Naive thymus-derived CD4-positive, alpha-beta T cell (primary cell): ENCODE data around the gene SH3TC1. TPM values are rescaled to one million over a fixed set of nuclear protein-coding genes. Genes with fewer than 3 reads are reported as not detected.

Experiments
- ATAC-seq: fragments of 150-1000 bp; cut with Tn5 transposase; 2 replicates; pipeline ENCODE4 v1.10.0; 2021; ENCODE audit warnings: mild to moderate bottlenecking, moderate library complexity
- CTCF ChIA-PET: fragments of 350-600 bp; sonication (Branson Sonifier 250); formaldehyde crosslinking; loops from one replicate; lab custom pipeline; 2021; ENCODE audit warnings: antibody characterized with exemption; lab: Charles Lee
- POLR2A ChIA-PET: fragments of 350-600 bp; sonication (Branson Sonifier 250); formaldehyde crosslinking; loops from one replicate; lab custom pipeline; 2021; ENCODE audit warnings: antibody characterized with exemption, inconsistent platforms; lab: Charles Lee
- DNase-seq, 9 donors: peaks; one replicate each; pipeline versions ENCODE4 v3.0.0 to v3.0.0-alpha.2; 2020 to 2022; ENCODE audit warnings: mixed read lengths in 1 of 9
- H3K27ac ChIP-seq: one replicate; pipeline ENCODE4 v1.7.0; 2013; ENCODE audit warnings: mild to moderate bottlenecking, low read depth, low read length, moderate library complexity
- H3K27me3 ChIP-seq, 2 donors: one replicate each; pipeline ENCODE4 v1.7.0; 2013; ENCODE audit warnings: low read length in 2 of 2, mild to moderate bottlenecking in 2 of 2, moderate library complexity in 2 of 2; ENCODE audit not compliant: control insufficient read depth in 2 of 2, insufficient read depth in 2 of 2
- H3K36me3 ChIP-seq, 3 experiments: 1 replicate in 2 of 3; 2 replicates in 1 of 3; pipeline ENCODE4 v1.7.0; 2013; ENCODE audit warnings: low read length in 3 of 3, mild to moderate bottlenecking in 3 of 3, moderate library complexity in 1 of 3; ENCODE audit not compliant: insufficient read depth in 3 of 3, control insufficient read depth in 2 of 3
- H3K4me1 ChIP-seq, 2 donors: one replicate each; pipeline ENCODE4 v1.7.0; 2013; ENCODE audit warnings: low read length in 2 of 2, mild to moderate bottlenecking in 2 of 2, moderate library complexity in 1 of 2; ENCODE audit not compliant: control insufficient read depth in 2 of 2, insufficient read depth in 2 of 2
- H3K4me3 ChIP-seq: 2 replicates; pipeline ENCODE4 v1.7.0; 2013; ENCODE audit warnings: mild to moderate bottlenecking, low read length
- H3K9me3 ChIP-seq, 3 experiments: 1 replicate in 2 of 3; 2 replicates in 1 of 3; pipeline ENCODE4 v1.7.0; 2013; ENCODE audit warnings: low read length in 3 of 3; ENCODE audit not compliant: control insufficient read depth in 2 of 3
- H3K27ac Mint-ChIP-seq, 9 donors: one replicate each; pipeline ENCODE4 v1.8.0; 2020 to 2022; ENCODE audit warnings: mixed read lengths in 9 of 9, mild to moderate bottlenecking in 8 of 9, moderate library complexity in 5 of 9, inconsistent platforms in 2 of 9
- H3K27me3 Mint-ChIP-seq, 5 donors: one replicate each; pipeline ENCODE4 v1.8.0; 2021 to 2022; ENCODE audit warnings: mixed read lengths in 5 of 5, mild to moderate bottlenecking in 1 of 5
- H3K36me3 Mint-ChIP-seq, 5 donors: one replicate each; pipeline ENCODE4 v1.8.0; 2020 to 2022; ENCODE audit warnings: mixed read lengths in 5 of 5, mild to moderate bottlenecking in 3 of 5, inconsistent platforms in 1 of 5
- H3K4me1 Mint-ChIP-seq, 7 donors: one replicate each; pipeline ENCODE4 v1.8.0; 2020 to 2022; ENCODE audit warnings: mixed read lengths in 7 of 7, mild to moderate bottlenecking in 3 of 7, inconsistent platforms in 1 of 7
- H3K4me3 Mint-ChIP-seq, 10 donors: one replicate each; pipeline ENCODE4 v1.8.0; 2020 to 2022; ENCODE audit warnings: mild to moderate bottlenecking in 10 of 10, mixed read lengths in 10 of 10, moderate library complexity in 6 of 10, inconsistent platforms in 2 of 10
- H3K9me3 Mint-ChIP-seq, 11 donors: one replicate each; pipeline ENCODE4 v1.8.0; 2020 to 2022; ENCODE audit warnings: mixed read lengths in 11 of 11, mild to moderate bottlenecking in 4 of 11, inconsistent platforms in 1 of 11, moderate library complexity in 1 of 11
- intact Hi-C, 2 donors: fragments of 100-400 bp; cut with micrococcal nuclease; formaldehyde crosslinking; loops; one replicate each; pipeline ENCODE4 v1.15.1; 2023
- polyA plus RNA-seq, 2 donors: library from polyadenylated mRNA; unstranded; fragments of 300-500 nt; fragmentation: Illumina TruSeq; gene quantifications; one replicate each; pipeline ENCODE4 v1.2.3, GENCODE V29; 2021
- total RNA-seq, 6 experiments: library from RNA in 5 of 6; stranded (reverse) in 5 of 6; gene quantifications; 1 replicate in 5 of 6; 2 replicates in 1 of 6; pipeline ENCODE4 v1.2.3 and lab custom pipeline; 2021 to 2026

The SH3TC1 gene
- total and polyA plus RNA-seq, 7 experiments from 2014 or later: 6.5 to 120 (median 34.9) TPM

DNA sequence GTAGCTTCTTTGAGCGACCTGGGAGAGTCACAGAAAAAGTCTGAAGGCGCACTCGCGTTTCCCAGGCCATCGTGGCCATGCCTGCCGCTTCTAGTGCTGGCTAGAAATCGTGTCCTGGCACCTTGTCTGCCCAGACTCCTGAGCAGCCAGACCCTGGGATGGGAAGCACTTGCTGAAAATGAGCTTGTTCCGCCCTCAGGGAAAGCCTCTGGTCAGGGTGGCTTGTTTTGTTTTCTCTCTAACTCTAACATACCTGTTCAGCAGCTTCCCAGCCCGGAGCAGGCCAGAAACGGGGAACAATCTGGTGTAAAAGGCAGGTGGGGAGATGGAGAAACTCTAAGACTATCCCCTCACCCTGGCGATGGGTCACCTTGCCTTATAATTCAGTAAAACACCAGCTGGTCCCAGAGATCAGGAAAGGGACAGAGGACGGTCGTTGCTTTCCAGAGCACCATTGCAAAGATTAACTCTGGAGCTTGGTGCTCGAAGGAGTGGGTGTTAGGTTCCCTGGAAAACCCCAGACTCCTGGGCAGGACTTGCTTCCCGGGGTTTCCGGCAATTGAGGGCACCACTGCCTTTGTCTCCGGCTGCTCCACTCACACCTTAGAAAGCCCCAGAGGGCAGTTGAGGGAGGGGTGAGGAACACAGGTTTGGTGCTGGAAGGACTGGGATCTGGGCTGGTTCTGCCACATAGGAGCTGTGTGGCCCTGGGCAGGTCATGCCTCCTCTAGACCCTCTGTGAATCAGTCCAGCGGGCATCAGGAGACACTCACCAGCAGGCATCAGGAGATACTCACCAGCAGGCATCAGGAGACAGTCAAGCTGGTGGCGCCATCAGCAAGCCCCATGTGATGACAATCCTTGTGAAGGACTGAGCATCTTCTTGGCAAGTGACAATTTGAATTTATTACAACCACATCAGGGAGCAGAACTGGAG lies 4.5 kb upstream of the SH3TC1 start:
- no peaks in the 10 kb centered on the region for H3K27me3 ChIP-seq
- no peaks in the 10 kb centered on the region for H3K9me3 ChIP-seq
- Mint-ChIP-seq H3K27ac (peak overlapping the region in 4 of 9 donors; percentile 11 to 70 (median 27)), H3K36me3 (no peaks in the 10 kb centered on the region), H3K4me3 (peak overlapping the region in 1 of 10 donors; percentile 41), H3K27me3 (peaks cover 0 to 3% (median 0%) of the 10 kb centered on the region in 5 donors), H3K9me3 (no peaks in the 10 kb centered on the region), H3K4me1 (peaks cover 14 to 31% (median 16%) of the 10 kb centered on the region in 7 donors)
- ATAC-seq: no peak
- H3K4me3 ChIP-seq: no peak overlapping the region
- intact Hi-C loops: loop anchor here in 1 of 2 donors (5.0 kb wide), 1 partner anchor 1287 kb away; the partner anchor contains the start of gene TBC1D14
- ChIA-PET POLR2A (no interaction called here), CTCF (no interaction called here)
- no peak for DNase-seq
- H3K27ac ChIP-seq: no peak overlapping the region
- peaks cover 8% of the 10 kb centered on the region in 2 donors for H3K4me1 ChIP-seq
- H3K36me3 ChIP-seq: peaks cover 0 to 5% (median 0%) of the 10 kb centered on the region in 3 experiments

DNA sequence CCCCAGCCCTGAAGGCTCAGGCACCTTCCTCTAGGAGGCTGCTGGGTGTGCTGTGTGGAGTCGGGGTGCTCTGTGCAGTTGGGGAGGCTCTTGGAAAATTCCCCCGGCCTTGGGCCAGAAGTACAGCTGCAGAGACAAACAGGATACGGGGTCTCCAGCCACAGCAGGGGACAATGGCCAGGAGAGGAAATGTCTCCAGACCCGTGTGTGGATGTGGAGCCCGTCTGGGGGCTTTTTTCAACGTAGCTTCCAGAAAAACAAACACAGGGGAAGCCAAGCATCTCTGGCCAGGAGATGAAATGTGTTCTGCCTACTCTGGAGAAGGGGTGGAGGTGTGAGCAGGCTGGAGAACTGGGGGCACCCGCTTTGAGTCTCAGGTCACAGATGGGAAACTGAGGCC lies 3.7 kb upstream of the SH3TC1 start:
- Mint-ChIP-seq H3K4me1 (peaks cover 16 to 34% (median 21%) of the 10 kb centered on the region in 7 donors), H3K36me3 (no peaks in the 10 kb centered on the region), H3K4me3 (no peak overlapping the region), H3K27ac (peak overlapping the region in 2 of 9 donors; percentile 11 to 39), H3K27me3 (peaks cover 0 to 3% (median 0%) of the 10 kb centered on the region in 5 donors), H3K9me3 (no peaks in the 10 kb centered on the region)
- intact Hi-C loops: loop anchor here in 1 of 2 donors (5.0 kb wide), 1 partner anchor 1288 kb away; the partner anchor contains the start of gene TBC1D14
- ChIA-PET POLR2A (no interaction called here), CTCF (no interaction called here)
- Histone ChIP-seq H3K36me3 (peaks cover 0 to 5% (median 0%) of the 10 kb centered on the region in 3 experiments), H3K27me3 (no peaks in the 10 kb centered on the region), H3K4me1 (peaks cover 8 to 11% of the 10 kb centered on the region in 2 donors), H3K27ac (no peak overlapping the region), H3K9me3 (no peaks in the 10 kb centered on the region), H3K4me3 (no peak overlapping the region)
- no peak for ATAC-seq
- no peak for DNase-seq

DNA sequence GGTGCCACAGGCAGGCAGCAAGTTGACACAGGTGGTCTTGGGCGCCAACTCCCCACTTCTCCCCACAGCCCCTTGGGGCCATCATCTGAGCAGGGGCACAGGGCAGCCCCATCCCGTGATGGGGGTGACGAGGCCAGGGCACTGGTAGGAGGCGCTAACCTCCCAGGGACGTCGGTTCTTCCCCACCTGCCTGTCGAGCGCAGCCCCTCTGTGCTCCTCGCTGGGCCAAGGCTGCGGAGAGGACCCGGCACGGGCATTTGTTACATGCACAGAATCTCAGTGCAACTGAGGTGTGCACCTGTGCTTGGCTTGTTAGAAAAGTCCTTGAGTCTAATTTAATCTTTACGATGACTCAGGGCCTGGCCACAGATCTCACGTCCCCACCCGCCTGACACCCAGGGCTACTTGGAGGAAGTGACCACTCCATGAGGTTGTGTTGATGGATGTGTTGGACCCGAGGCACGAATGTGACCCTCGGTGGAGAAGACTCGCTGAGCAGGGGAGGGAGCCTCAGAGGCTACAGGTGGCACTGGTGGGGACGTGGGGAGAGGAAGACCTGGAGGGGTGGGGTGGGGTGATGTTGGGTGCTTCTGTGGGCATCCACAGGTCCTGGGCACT lies 3.1 kb upstream of the SH3TC1 start:
- Histone ChIP-seq H3K4me1 (peaks cover 13 to 17% of the 10 kb centered on the region in 2 donors), H3K27ac (no peak overlapping the region), H3K36me3 (peaks cover 0 to 5% (median 0%) of the 10 kb centered on the region in 3 experiments), H3K9me3 (no peaks in the 10 kb centered on the region), H3K4me3 (no peak overlapping the region), H3K27me3 (no peaks in the 10 kb centered on the region)
- Mint-ChIP-seq H3K4me3 (no peak overlapping the region), H3K27ac (peak overlapping the region in 2 of 9 donors; percentile 48 to 65), H3K36me3 (no peaks in the 10 kb centered on the region), H3K27me3 (peaks cover 0 to 3% (median 0%) of the 10 kb centered on the region in 5 donors), H3K4me1 (peaks cover 18 to 39% (median 26%) of the 10 kb centered on the region in 7 donors), H3K9me3 (no peaks in the 10 kb centered on the region)
- no peak for DNase-seq
- intact Hi-C loops: loop anchor here in 1 of 2 donors (5.0 kb wide), 1 partner anchor 1289 kb away; the partner anchor contains the start of gene TBC1D14
- POLR2A ChIA-PET: no interaction called here
- CTCF ChIA-PET: no interaction called here
- ATAC-seq: no peak

DNA sequence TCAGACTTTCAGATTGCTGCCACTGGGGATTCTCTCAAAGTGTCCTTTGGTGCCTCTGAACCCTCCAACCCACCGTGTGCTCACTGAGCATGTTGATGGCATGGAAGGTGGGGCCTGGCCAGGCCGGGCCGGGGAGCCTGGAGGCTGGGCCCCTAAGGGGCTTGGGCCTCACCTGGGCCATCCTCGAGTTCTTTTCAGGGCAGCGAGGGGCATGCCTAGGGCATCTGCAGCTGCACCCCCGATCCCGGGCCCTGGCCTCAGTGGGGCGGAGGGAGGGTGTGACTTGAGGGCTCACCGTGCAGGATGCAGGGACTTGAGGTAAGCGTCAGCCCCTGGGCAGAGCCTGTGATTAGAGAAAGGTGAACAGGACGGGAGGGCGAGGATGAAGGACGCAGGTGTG lies 1.6 kb upstream of the SH3TC1 start:
- ATAC-seq: no peak
- Histone ChIP-seq H3K4me3 (no peak overlapping the region), H3K27me3 (no peaks in the 10 kb centered on the region), H3K9me3 (no peaks in the 10 kb centered on the region), H3K4me1 (peaks cover 22 to 27% of the 10 kb centered on the region in 2 donors), H3K36me3 (peaks cover 0 to 5% (median 0%) of the 10 kb centered on the region in 3 experiments), H3K27ac (no peak overlapping the region)
- H3K27ac Mint-ChIP-seq: peak overlapping the region in 4 of 9 donors; percentile 9 to 59 (median 40)
- intact Hi-C loops: loop anchor here in 1 of 2 donors (5.0 kb wide), 1 partner anchor 1290 kb away; the partner anchor contains the start of gene TBC1D14
- no peak for DNase-seq
- no peaks in the 10 kb centered on the region for H3K9me3 Mint-ChIP-seq
- H3K4me1 Mint-ChIP-seq: peaks cover 34 to 53% (median 42%) of the 10 kb centered on the region in 7 donors
- peaks cover 0 to 3% (median 0%) of the 10 kb centered on the region in 5 donors for H3K27me3 Mint-ChIP-seq
- no peaks in the 10 kb centered on the region for H3K36me3 Mint-ChIP-seq
- ChIA-PET POLR2A (interaction anchor here (1.5 kb wide), 1 partner anchor 9 kb away, joined by 4 read pairs; no protein-coding TSS in a partner anchor), CTCF (interaction anchor here (0.7 kb wide), 1 partner anchor 9 kb away, joined by 3 read pairs; no protein-coding TSS in a partner anchor)
- H3K4me3 Mint-ChIP-seq: peak overlapping the region in 4 of 10 donors; percentile 10 to 94 (median 56)

DNA sequence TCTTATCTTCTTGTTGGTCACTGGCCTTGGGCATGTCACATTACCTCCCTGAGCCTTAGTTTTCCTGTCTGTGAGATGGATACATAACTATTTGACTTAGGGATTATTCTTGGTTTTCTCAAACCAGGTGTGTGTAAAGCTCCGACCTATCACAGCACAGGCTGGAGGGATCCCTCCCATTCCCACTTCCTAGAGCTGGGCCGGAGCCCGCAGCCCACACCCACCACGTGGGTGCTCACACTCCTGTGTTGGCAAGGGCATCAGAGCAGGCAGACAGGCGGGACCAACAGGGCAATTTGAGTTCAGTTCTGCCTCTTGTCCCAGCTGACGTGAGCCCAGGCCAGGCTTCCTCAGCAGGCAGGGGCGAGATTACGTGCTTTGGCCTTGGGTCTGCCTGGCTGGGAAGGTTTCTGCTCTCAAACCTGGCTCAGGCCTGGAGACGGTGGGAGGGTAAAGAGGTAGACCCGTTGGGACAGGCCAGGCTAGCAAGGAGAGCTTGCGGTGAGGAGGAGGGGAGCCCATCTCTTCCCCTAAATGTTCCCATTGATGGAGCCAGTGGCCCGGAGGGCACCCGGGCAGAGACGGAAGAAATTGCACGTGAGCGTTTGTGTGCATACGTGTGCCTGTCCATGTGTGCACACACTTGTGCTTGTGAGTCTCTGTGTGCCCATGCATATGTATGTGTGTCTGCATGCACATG lies 734 bp upstream of the SH3TC1 start:
- Mint-ChIP-seq H3K4me1 (peaks cover 33 to 45% (median 42%) of the 10 kb centered on the region in 7 donors), H3K9me3 (no peaks in the 10 kb centered on the region), H3K27me3 (peaks cover 0 to 3% (median 0%) of the 10 kb centered on the region in 5 donors), H3K27ac (peak overlapping the region; percentile 85 to 99 (median 94)), H3K36me3 (no peaks in the 10 kb centered on the region), H3K4me3 (peak overlapping the region; percentile 89 to 98 (median 96))
- intact Hi-C loops: loop anchor here (2.0 to 5.0 kb wide), 2 partner anchors 22 to 1291 kb away; partner anchors contain the start of gene TBC1D14 (in 1 of the 2)
- CTCF ChIA-PET: interaction anchor here (0.7 to 1.8 kb wide), 3 partner anchors 10 to 39 kb away, joined by 3 to 5 read pairs (median 4); no protein-coding TSS in a partner anchor
- H3K27me3 ChIP-seq: no peaks in the 10 kb centered on the region
- no peaks in the 10 kb centered on the region for H3K9me3 ChIP-seq
- ATAC-seq (no peak), DNase-seq (peak in 1 of 9 donors; percentile 20)
- peak overlapping the region; percentile 91 for H3K4me3 ChIP-seq
- POLR2A ChIA-PET: interaction anchor here (1.0 to 1.8 kb wide), 5 partner anchors 9 to 41 kb away, joined by 3 to 11 read pairs (median 4); partner anchors contain the start of gene ABLIM2
- peak overlapping the region; percentile 84 for H3K27ac ChIP-seq
- peaks cover 0 to 5% (median 0%) of the 10 kb centered on the region in 3 experiments for H3K36me3 ChIP-seq
- H3K4me1 ChIP-seq: peaks cover 22 to 27% of the 10 kb centered on the region in 2 donors
